ENCODE results near the gene GCAT.

GRCh38 chr22:37776639-37777005 lies 31.1 kb upstream of the GCAT start:
- no peak for TF ChIP-seq POLR2A (IDR thresholded peaks at IDR 0.05)
- TF ChIP-seq CTCF (IDR thresholded peaks at IDR 0.05), result no peak

Measured in thyroid gland (tissue), 4 donors.